GM19468 (cell line): ENCODE data around the gene SART3.
A peak's percentile ranks its signal among the peaks of the same experiment; 100 is the strongest.

ENCODE experiments used
- ATAC-seq: cut with Tn5 transposase; IDR thresholded peaks from one replicate; pipeline ENCODE4 v1.9.1; 2021; ENCODE audit warnings: mild to moderate bottlenecking, moderate library complexity, moderate number of reproducible peaks; ENCODE audit not compliant: unreplicated experiment; ENCODE audit errors: extremely low read depth

The SART3 gene

GRCh38 chr12:108526482-108527165 is 34.3 kb downstream of the SART3 start:
- ATAC-seq = no peak

GRCh38 chr12:108525681-108526080 is 35.3 kb downstream of the SART3 start:
- no peak for ATAC-seq

GRCh38 chr12:108523365-108523764 is 37.6 kb downstream of the SART3 start:
- no peak for ATAC-seq

GRCh38 chr12:108519558-108519957 is 41.4 kb downstream of the SART3 start:
- no peak for ATAC-seq

- ATAC-seq = no peak
These were observed 42.1 kb downstream of the SART3 start for GRCh38 chr12:108518716-108519496.

GRCh38 chr12:108518101-108518715 is 42.8 kb downstream of the SART3 start:
- no peak for ATAC-seq

GRCh38 chr12:108517288-108518100 is 43.5 kb downstream of the SART3 start:
- ATAC-seq = no peak

GRCh38 chr12:108516511-108517275 is 44.3 kb downstream of the SART3 start:
- ATAC-seq = no peak

- no peak for ATAC-seq
These were observed 45.1 kb downstream of the SART3 start for GRCh38 chr12:108515916-108516315.

- ATAC-seq = peak; percentile 80
These were observed 45.8 kb downstream of the SART3 start, which contains the start of gene FICD for GRCh38 chr12:108514973-108515814. Gene FICD (plus strand): TSS chr12:108515277. CDS start chr12:108516973, 1,696 bp downstream.

- ATAC-seq = no peak
These were observed 46.5 kb downstream of the SART3 start for GRCh38 chr12:108514468-108514972.

- ATAC-seq = no peak
These were observed 49.1 kb downstream of the SART3 start for GRCh38 chr12:108511633-108512540.

- ATAC-seq = no peak
These were observed 50.1 kb downstream of the SART3 start for GRCh38 chr12:108510836-108511235.

- ATAC-seq = no peak
These were observed 51.2 kb downstream of the SART3 start for GRCh38 chr12:108509806-108510205.

GRCh38 chr12:108507971-108508642 is 52.9 kb downstream of the SART3 start:
- no peak for ATAC-seq

- ATAC-seq = no peak
These were observed 55.8 kb downstream of the SART3 start for GRCh38 chr12:108505129-108505528.

- no peak for ATAC-seq
These were observed 58.1 kb downstream of the SART3 start for GRCh38 chr12:108502922-108503321.
